Stimulated activated CD8-positive, alpha-beta memory T cell treated with anti-CD3 and anti-CD28 coated beads, Interleukin-12 subunit alpha, Interleukin-12 subunit beta, amount 100 ng/mL, for 4 hours (primary cell): ENCODE measurements around the gene INS.
A peak's percentile ranks its signal among the peaks of the same experiment; 100 is the strongest.

Experiments
- DNase-seq: peaks from one replicate; pipeline ENCODE4 v3.0.0-alpha.2; 2020; ENCODE audit warnings: low read depth

INS gene

DNA sequence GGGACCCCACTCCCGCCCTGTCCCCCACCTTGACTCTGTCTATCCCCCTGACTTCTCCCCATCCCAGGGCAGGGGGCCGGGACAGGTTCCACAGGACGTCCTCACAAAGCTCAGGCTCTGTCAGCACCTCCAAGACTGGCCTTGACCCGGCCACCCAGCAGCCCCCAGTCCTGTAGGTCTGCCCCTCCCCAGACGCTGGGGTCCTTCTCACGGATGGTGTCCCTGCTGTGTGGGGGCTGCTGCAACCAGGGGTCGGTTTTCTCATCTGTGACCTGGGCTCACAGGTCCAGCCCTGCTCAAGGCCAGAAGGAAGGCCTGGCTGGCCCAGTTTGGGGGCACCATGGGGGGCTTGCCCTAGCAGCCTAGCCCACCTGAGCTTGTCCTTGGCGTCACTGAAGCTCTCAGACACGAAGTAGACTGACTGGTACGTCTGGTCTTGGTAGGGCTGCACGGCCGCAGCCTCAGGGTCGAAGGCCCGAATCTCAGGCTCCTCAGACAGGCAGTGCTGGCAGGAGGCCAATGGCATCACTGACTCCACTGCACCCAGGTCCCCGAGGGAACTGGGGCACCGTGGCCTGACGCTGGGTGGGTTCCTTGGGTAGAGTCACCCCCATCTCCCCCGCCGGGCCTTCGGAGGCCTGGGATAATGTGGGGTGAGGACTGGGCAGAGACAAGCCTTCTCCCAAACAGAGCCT is 4.0 kb upstream of the INS start:
- DNase-seq, result no peak

DNA sequence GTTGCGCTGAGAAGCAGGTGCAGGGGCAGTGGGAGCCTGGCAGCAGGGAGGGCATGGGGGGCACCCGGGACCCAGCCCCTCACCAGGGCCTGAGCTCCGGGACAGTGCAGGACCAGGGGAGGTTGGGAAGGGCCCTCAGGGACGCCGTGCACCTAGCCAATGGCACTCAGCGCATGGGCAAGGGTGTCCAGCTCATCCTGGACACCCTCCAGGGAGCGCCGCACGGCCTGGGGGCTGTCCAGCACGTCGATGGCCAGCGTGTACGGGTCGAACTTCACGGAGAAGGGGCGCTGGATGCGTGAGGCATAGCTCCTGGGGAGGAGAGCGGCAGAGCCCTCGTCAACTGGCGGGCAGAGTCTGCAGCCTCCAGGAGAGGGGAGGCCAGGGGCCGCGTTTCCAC is 3.1 kb upstream of the INS start:
- DNase-seq, result no peak

DNA sequence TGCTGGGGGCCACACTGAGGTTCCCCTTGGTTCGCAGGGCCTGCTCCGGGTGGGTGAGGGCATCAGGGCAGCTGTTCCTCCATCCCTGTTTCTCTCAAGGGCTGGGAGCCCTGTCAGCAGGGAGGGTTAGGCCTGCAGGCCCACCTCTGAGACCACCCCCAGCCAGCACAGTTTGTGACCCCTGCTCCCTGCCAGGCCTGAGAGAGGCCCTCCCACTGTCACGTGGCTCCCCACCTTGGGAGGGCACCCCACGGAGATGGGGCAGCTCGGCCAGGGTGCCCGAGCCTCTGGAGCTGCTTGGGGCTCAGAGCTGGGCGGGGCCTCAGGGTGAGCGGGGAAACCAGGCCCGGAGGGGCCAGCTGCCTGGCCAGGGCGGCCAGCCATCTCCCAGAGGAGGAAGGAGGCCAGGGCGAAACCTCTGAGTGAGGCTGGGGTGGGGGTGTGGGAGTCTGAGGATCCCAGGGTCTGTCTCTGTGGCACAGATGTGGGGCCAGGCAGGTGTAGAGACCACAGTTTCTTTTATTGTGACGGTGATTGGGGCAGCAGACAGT is 2.5 kb upstream of the INS start:
- DNase-seq, result no peak

DNA sequence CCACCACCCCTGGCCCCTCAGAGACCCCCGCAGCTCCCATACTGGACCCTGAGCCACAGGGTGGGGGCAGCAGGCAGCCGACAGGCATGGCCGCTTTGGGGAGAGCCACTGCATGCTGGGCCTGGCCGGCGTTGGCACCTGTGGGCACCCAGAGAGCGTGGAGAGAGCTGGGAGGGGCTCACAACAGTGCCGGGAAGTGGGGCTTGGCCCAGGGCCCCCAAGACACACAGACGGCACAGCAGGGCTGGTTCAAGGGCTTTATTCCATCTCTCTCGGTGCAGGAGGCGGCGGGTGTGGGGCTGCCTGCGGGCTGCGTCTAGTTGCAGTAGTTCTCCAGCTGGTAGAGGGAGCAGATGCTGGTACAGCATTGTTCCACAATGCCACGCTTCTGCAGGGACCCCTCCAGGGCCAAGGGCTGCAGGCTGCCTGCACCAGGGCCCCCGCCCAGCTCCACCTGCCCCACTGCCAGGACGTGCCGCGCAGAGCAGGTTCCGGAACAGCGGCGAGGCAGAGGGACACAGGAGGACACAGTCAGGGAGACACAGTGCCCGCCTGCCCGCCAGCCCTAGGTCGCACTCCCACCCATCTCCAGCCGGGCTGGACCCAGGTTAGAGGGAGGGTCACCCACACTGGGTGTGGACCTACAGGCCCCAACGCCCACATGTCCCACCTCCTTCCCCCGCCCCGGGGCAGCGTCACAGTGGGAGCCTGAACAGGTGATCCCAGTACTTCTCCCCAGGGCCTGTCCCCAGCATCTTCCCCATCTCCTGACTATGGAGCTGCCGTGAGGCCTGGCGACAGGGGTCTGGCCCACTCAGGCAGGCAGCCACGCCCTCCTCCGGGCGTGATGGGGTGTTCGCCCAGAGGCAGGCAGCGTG is 1.2 kb downstream of the INS start:
- DNase-seq, result no peak

DNA sequence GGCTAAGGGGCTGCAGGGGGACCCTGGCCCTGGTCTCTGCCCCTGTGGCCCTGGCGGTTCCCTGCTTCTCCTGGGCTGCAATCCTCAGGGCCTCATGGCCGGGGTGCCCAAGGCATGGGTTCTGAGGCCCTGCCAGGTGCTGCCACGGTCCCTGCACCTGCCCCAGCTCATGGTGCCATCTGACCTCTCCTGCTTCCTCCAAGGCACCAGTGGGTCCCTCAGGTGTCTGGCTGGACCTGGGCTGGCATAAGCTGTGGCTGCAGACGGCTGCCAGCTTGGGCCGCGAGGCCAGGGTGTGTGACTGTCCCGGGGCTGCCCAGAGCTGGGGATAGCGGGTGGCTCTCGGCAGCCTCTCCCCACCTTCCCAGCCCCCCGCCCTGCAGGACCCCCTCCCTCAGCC is 2.0 kb downstream of the INS start:
- DNase-seq, result no peak

DNA sequence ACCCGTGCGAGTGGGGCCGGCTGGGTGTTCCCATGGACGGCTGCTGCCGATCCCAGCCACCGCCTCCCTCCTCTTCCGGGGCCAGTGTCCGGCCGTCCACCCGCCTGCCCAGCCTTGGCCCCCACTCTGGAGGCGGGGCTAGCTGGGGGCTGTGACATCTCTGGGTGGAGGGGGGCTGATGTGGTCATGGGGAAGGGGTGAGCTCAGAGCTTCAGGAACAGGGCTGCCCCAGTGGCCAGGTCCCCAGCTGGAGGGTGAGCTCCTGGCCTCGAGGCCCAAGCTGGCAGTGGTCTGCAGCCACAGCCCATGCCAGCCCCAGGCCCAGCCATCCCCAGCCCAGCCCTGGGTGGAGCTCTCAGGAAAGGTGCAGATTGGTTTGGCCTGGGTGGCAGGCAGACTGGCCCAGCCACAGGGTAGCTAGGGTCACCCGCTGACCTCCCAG is 2.7 kb downstream of the INS start:
- DNase-seq, result no peak

DNA sequence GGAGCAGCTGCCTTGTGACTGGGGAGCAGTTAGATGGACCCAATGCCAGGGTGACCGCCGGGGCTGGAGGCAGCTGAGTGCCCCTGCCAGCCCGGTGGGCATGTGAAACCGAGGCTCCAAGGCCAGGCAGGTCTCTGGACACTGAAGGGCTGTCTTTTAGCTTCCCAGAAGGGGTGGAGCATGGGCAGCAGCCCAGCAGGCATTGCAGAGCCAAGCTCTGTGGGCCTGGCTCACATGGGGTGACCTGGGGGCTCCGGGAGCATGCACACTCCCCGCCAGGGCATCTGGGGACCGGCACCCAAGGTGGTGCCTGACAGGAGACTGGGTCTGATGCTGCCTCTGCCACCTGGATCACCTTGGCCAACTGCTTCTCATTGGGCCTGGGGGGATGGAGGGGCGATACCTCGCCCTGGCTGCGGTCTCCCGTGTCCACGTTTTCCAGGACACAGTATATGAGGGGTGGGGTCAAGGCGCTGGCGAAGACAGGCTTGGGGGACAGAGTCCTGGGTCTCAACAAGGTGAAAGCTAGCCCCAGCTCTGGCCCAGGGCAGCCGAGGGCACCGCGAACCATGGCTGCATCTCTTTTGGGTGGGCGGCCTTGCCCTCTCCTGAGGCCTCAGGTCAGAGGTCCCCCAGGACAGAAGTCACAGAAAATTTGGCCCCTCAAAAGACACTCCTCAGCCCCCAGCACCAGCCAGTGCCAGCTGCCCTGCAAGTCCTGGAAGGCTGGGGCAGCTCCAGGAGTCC is 3.5 kb downstream of the INS start:
- DNase-seq, result no peak

DNA sequence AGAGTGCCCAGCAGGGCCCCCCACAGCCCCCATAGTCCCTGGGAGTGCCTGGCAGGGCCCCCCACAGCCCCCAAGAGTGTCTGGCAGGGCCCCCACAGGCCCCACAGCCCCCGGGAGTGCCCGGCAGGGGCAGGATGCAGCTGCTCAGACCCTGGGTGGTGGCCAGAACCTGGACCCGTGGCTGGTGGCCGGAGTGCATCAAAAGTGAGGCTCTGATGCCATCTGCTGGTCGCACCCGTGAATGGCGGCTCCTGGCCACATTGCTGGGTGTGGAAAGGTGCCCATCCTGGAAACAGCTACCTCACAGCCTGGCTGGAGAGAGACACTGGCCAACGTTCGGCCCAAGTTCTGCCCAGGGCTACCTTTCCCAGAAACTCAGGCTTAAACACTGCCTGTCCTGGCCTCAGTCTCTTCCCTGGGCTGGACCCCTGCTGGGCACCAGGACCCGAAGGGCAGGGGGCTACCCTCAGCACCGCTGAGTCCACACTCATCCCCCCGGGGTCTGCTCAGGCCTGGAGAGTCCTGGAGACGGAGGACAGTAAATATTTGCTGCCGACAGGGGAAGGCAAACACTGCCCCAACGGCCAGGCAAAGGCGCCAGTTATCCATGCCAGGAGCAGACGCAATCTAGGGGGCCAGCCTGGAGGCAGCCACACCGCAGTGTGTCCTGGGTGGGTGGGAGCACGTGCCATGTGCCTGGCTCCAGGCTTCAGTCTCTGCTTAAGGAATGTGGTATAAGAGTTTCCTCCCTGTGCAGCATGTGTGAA is 4.4 kb downstream of the INS start:
- no peak for DNase-seq

DNA sequence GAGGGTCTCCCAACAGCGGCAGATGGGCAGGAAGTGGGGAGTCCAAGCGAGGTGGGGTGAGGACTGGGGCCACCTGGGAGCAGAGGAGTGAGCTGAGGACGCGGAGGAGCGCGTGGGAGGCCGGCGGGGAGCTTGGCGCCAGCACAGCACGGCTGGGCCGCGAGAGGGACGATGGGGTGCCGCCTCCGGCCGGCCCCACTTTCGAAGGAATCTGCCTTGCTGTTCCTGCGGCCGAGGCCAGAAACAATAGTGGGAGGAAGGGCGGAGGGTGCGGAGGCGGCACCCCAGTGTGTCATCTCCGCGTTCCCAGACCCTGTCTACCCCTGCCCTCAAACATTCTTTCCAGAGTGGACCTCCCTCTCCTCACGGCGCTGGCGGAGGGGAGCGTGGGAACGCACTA is 5.5 kb downstream of the INS start:
- DNase-seq, result no peak

DNA sequence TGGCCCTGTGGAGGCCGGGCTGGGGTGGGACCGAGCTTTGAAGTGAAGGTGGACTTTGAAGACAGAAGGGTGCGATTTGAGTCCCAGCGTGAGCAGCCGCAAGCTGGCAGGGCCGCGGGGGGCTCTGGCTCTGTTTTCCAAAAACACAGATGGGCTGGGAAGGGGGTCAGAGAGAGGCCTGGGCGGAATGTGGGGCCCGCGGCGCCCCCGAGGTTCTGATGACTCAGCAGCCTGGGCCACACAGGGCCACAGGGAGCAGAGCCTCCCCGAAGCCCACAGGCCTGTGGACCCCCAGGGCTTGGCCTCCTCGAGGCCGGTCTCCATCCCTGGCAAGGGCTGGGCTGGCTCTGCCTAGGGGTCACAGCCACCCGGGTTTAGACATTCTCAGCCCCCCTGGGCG is 6.1 kb downstream of the INS start:
- no peak for DNase-seq

DNA sequence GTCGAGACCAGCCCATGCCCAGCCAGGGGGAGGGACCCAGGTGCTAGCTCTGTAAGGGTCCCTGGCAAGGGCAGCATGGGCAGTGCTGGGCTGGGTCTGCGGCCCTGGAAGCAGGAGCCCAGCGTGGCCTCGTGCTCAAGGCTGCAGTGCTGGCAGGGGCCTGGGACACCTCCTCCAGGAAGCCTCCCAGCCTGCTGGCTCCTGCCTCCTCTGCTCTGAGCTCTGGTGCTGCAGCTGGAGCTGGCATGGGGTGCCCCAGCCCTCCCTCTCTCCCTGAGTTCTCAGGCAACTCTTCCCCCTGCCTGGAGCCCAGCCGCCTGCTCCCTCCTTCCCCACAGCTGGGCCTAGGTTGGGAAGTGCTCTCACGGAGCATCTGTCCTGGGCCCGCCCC is 6.8 kb downstream of the INS start:
- DNase-seq, result no peak

DNA sequence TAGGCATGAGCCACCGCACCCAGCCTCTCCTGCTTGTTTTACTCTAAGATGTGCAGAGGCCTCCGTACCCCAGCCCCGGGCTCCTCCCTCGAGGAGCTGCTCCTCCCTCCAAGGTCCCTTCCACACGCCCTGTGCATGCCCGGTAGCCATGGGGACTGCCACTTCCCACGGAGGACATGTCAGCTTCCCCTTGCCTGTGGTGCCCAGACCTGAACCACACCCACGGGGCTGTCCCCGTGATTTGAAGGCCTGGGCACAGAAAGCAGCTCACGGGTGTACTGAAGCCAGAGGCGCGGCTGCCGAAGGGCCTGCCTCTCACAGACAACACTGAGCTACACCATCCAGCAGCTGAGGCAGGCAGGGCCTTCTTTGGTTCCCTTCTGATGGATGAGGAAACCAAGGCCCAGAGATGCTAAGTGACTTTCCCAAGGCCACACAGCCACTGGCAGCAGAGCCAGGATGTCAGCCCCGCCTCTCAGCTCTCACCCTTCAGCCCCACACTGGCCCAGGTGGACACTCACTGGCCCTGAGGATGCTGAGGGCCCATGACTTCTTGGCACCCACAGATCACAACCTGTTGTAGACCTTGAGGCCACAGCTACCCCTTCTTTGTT is 7.3 kb downstream of the INS start:
- DNase-seq, result no peak

DNA sequence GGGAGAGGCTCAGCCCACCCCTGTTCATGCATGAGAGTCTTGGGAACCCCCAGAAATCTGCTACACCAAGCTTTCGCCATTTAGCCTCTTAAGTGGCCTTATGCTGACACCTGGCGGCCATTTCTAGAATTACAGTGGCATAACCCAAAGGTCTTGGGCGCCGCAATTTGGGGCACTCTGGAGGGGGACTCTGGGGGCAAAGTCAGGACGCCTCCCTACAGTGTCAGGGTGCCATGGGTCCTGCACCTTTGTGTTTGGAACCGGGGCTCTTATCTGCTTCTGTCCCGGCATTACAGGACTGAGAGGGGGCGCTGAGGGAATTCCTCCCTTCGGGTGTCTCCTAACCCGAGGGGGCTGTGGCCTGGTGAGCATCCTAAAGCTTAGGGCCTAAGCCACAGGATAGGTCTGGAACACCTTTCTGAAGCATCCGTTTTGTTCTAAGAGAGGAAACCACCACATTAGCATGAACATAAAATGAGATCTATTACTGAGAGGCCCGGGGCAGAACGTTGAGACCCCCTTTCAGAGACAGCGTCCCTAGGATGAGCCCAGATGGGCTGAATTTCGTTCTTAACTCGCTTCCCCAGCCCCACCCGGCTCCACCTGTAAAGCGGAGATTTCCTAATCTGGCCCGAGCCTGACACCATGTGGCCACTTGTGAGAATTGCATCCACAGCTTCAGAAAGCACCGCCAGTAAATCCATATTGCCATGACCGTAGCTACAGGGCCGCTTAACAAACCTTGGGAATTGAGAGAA is 9.3 kb downstream of the INS start:
- peak; percentile 55 for DNase-seq

DNA sequence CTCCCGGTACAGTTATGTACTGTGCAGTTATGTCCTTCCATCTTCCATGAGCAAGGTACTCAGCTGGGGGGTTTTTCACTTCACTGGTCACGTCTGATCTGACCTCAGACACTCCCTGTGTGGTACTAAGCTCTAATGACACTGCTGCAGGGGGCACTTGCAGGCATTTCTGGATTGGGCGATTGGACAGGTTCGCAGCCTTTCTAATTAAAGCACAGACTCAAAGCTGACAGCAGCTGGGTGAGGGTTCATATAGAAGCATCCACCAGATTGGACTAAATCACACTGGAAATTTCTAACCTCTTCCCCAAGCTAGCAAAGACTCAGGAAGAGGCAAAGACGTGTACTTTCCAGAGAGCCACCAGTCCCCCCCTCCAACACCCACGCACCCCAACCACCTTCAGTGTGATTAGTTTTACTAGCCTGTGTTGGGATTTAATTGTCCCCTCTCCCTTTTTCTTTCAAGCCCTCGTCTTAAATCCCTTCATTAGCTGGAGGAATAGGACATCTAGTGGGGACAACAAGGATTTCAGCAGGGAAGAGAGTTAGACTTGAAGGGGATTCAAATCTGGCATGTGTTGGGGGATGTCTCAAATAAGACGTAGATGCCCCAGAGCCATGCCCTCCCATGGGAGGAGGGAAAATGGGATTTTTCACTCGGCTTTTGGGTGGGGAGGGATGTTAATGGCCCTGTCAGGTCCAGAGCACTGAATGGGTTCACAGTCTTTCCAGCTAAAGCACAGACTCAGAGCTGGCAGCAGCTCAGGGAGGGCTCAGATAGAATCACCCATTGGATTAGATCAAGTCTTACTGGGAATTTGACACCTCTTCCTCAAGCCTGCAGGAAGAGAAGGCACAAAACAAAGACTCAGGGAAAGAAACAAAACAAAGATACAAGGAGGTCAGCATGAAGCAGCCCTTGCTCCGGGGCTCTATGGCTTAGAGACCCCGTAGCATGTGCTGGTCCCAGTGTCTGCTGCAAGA is 10.9 kb downstream of the INS start:
- no peak for DNase-seq

DNA sequence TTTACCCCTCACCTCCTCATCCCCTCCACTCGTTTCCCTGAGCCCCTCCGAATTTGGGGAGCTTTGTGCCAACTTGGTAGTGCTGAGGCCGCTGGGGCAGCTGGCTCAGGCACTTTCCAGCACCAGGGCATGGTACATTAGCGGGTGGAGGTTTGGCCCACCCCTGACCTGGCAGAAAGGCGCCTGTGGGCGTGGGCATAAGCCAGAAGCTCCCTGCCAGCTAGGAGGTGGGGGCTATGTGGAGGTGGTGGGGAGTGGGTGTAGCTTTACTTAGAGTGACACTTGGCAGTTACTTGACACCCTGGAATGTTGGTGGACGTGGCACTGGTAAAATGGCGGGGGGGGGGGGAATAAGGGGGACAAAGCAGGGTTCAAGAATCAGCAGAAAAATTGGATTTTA is 11.5 kb downstream of the INS start:
- DNase-seq, result no peak

DNA sequence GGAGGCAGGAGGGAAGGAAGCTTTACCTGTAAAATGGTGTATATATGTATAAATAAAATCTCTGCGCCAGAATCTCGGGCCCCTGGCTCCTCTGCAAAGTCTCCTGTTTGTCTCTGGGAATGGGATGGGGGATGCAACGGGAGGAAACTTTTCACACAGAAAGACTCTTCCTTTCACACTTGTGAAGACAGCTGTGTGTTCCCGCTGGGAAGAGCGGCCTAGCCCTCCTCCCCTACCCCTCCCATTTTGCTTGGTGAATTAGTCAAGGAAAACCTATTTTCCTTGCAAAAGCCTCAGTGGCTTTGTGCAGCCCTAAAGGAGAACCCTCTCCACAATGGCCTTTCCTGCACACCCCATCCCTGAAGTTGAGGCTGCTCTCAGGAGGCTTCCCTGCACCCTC is 12.4 kb downstream of the INS start:
- DNase-seq, result no peak

DNA sequence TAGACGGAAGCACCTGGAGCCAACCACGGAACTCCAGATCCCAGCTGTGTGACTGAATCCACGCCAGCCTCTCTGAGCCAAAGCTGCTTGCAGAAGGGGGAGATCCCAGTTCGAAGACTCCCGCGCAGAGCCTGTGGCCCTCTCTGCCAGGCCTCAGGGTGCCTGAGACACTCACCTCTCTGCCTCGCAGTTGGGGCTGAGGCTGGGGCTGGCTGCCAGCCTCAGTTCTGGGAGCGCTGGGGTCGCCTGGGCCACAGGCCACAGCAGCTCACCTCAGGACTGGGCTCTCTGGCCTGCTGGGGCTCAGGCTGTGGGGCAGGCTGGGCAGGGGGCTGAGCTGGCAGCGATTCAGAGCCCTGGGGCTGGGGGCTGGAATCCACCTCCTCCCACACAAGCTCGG is 13.6 kb downstream of the INS start:
- no peak for DNase-seq

DNA sequence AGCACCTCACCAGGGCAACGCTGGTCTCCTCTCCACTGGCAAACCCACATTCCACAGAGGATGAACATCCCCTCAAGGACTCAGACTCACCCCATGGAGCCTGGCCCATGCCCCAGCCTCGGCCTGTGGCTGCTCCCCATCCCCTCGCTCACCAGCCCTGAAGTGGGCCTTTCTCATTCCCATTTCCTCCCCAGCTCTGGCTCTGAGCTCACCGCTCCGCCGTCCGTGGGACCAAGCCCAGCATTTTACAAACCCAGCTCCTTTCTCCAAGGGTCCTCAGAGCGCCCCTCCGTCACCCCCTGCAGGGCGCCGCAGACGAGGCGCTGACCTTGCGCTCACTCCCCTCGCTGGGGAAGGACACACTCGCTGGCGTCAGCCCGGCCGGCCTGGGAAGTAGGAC is 15.0 kb downstream of the INS start:
- no peak for DNase-seq

DNA sequence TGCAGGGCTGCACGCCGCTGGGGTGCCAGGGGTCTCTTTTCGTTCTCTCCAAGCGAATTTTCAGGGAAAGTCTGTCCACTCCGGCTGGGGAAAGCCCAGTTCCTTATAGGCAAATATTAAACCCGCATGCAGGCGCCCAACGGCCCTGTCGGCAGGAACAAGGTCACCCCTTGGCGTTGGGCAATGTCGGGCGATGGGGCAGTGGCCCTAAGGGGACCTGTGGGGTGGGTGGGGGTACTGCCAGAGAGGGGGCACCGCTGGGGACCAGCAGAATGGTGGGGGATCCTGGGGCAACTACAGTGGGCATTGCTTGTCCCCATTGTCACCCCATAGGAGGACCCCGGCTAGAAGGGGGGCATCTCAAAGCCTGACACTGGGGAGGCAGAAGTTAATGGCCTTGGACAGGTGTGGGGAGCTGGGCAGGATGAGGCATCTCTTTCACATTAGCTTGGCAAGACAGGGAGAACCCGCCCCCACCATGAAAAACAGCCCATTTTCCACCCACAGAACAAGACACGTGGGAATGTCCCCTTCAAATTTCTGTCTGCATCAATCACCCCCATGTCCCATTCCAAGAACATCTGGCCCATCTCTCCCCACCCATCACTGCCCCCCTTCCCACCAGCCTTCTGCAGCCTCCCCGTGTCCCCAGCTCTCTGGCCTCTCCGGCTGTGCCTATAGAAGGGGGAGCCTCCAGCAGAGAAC is 16.3 kb downstream of the INS start:
- no peak for DNase-seq
